ENCODE measurements around the gene CD160. TPM values are rescaled to one million over a fixed set of nuclear protein-coding genes. Genes with fewer than 3 reads are reported as not detected.

The CD160 gene
- total and polyA plus RNA-seq, 2 of the 13 experiments (the other 11 are each of a cell fraction or from before 2014, with no cell fraction given) = 0.09 TPM; not detected in 1

DNA sequence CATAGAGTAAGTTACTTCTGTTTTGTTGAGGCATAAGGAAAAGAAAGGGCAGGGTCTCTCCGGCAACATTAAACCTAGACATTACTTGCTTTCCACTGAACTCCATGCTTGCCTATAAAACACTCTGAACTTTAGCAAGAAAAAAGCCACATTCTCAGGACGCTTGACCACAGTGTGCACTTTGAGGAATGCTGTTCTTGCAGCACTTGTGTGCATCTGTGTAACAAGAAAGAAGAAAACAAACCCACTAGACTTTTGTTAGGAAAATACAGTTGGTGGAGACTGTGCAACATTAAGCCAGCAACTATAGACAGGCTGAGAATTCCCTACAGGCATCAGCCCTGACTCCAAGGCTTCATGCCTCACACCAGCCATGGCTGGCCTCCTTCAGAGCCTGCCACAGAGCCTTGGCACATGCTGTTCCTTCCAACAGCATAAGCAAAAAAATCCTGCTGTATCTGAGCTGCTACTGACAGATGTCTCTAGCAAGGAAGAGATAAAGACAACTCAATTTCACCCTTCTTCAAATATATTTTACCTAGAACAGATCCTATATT, 17.9 kb upstream of the CD160 start:
- peaks cover 15% of the 10 kb centered on the region for H3K79me2 ChIP-seq (ENCODE audit: insufficient read depth, low read length)
- TF ChIP-seq ZNF766 (CRISPR knock-in tag; IDR thresholded peaks at IDR 0.05; ENCODE audit: borderline replicate concordance) (no peak), POLR2G (IDR thresholded peaks at IDR 0.05; ENCODE audit: low read depth, low read length) (no peak), CBX1 (IDR thresholded peaks at IDR 0.05; ENCODE audit: low read depth) (no peak), ZSCAN20 (CRISPR knock-in tag; IDR thresholded peaks at IDR 0.05; ENCODE audit: borderline replicate concordance) (no peak), SNAI1 (CRISPR knock-in tag; IDR thresholded peaks at IDR 0.05; ENCODE audit: borderline replicate concordance) (no peak), TGIF2 (CRISPR knock-in tag; IDR thresholded peaks at IDR 0.05) (no peak), ZNF883 (CRISPR knock-in tag; IDR thresholded peaks at IDR 0.05; ENCODE audit: not compliant biosample characterization) (no peak), GABPA (IDR thresholded peaks at IDR 0.05; ENCODE audit: low read depth, low read length) (no peak), GABPA (CRISPR knock-in tag; IDR thresholded peaks at IDR 0.05; ENCODE audit: low read depth) (no peak), PPARG (CRISPR knock-in tag; conservative IDR thresholded peaks at IDR 0.05) (no peak), IKZF4 (CRISPR knock-in tag; IDR thresholded peaks at IDR 0.05; ENCODE audit: borderline replicate concordance, low read depth, not compliant biosample characterization) (no peak), CREB1 (IDR thresholded peaks at IDR 0.05) (no peak), CREB1 (CRISPR knock-in tag; IDR thresholded peaks at IDR 0.05) (no peak), SCMH1 (CRISPR knock-in tag; IDR thresholded peaks at IDR 0.05; ENCODE audit: borderline replicate concordance) (no peak), NAIF1 (CRISPR knock-in tag; IDR thresholded peaks at IDR 0.05; ENCODE audit: borderline replicate concordance) (no peak)
- no peaks in the 10 kb centered on the region for H3K9me3 ChIP-seq (ENCODE audit: low read length)
- H3K4me3 ChIP-seq (replicated peaks in 1 of 3; ENCODE audit: insufficient read depth in 1 of 3, low read depth in 2 of 3, low read length in 3 of 3) = no peak overlapping the region
- ATAC-seq (no peak), DNase-seq (ENCODE audit: low spot score) (no peak), FAIRE-seq (no peak)
- no TSS peak for BruUV-seq (replicated peaks)
- H2AFZ ChIP-seq (ENCODE audit: low read length) = no peak overlapping the region
- no peak overlapping the region for H3K9ac ChIP-seq (ENCODE audit: insufficient read depth, low read depth, low read length)
- 94% methylated on average over 2 of the region's 2 CpGs for WGBS (ENCODE audit: low lambda C conversion rate)
- ChIA-PET POLR2A (no interaction called here), CTCF (ENCODE audit: low intra/inter-chr PET ratio, low total read pairs) (no interaction called here)
- H3K4me2 ChIP-seq (ENCODE audit: low read depth, low read length) = no peak overlapping the region
- H3K27ac ChIP-seq (ENCODE audit: extremely low read length, insufficient read depth, low read length) = no peak overlapping the region
- no peaks in the 10 kb centered on the region for H4K20me1 ChIP-seq (ENCODE audit: insufficient read depth, low read length)
- no peaks in the 10 kb centered on the region; a peak in 1 of 5 replicates for H3K36me3 ChIP-seq (replicated peaks in 1 of 2; ENCODE audit: control insufficient read depth in 1 of 2, insufficient read depth in 2 of 2, low read length in 2 of 2)
- in situ Hi-C loops (cut with HindIII; ENCODE audit: extremely low pct_ligation_motif_present, low pct_unique_long_range_greater_than_20kb) = no loop called here
- intact Hi-C loops (cut with micrococcal nuclease; ENCODE audit: unreplicated experiment) = no loop called here
- no peaks in the 10 kb centered on the region for H3K27me3 ChIP-seq (ENCODE audit: control insufficient read depth in 1 of 2, insufficient read depth in 2 of 2, low read length in 2 of 2)
- H3K4me1 ChIP-seq (ENCODE audit: insufficient read depth, low read length) = peaks cover 56% of the 10 kb centered on the region
